Suprapubic skin (tissue), 4 donors: ENCODE data around the gene STKLD1.
"Not testable (repeated sequence)": the region's sequence is repeated elsewhere in the genome, so short reads cannot be mapped to it uniquely, and the experiment has no call there.

Source experiments
- CTCF ChIP-seq, 2 donors: fragments of 200-600 bp in 1 of 2; fragments of 450-650 bp in 1 of 2; sonication (generic) in 1 of 2; IDR thresholded peaks; one replicate each; pipeline ENCODE4 v1.5.1; 2016 to 2019; ENCODE audit warnings: antibody characterized with exemption in 2 of 2, mild to moderate bottlenecking in 1 of 2, moderate library complexity in 1 of 2
- EP300 ChIP-seq: sonication (generic); formaldehyde crosslinking; IDR thresholded peaks from one replicate; pipeline ENCODE4 v1.6.1; 2017; ENCODE audit warnings: antibody characterized with exemption
- POLR2A ChIP-seq, 2 donors: fragments of 450-650 bp; IDR thresholded peaks; one replicate each; pipeline ENCODE4 v1.6.1; 2017; ENCODE audit warnings: antibody characterized with exemption in 2 of 2, mild to moderate bottlenecking in 2 of 2, moderate library complexity in 2 of 2
- POLR2AphosphoS5 ChIP-seq, 3 donors: sonication (generic); formaldehyde crosslinking; IDR thresholded peaks; one replicate each; pipeline ENCODE4 v1.6.1; 2017; ENCODE audit warnings: antibody characterized with exemption in 3 of 3

GRCh38 chr9:133329306-133330156 is 46.6 kb upstream of the STKLD1 start:
- peak; percentile 32 to 64 for TF ChIP-seq CTCF (IDR thresholded peaks at IDR 0.05)
- TF ChIP-seq POLR2A (IDR thresholded peaks at IDR 0.05); POLR2AphosphoS5 (IDR thresholded peaks at IDR 0.05); EP300: not testable (repeated sequence)
